ENCODE data around the gene CDCA7.
"Not testable (repeated sequence)": the region's sequence is repeated elsewhere in the genome, so short reads cannot be mapped to it uniquely, and the experiment has no call there.

CDCA7 gene

DNA sequence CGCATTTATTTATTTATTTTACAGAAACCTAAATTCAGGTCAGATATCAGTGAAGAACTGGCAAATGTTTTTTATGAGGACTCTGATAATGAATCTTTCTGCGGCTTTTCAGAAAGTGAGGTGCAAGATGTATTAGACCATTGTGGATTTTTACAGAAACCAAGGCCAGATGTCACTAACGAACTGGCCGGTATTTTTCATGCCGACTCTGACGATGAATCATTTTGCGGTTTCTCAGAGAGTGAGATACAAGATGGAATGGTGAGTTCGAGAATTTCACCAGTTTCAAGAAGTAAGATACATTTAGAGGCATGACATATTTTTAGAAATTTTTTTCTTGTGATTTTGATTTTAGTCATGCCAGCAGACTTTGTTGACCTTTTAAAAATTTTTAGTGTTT is 4.6 kb downstream of the CDCA7 start:
- no peak overlapping the region for H3K4me3 ChIP-seq (ENCODE audit: low read depth, low read length)
- no peak for TF ChIP-seq CTCF (IDR thresholded peaks at IDR 0.05; ENCODE audit: low read depth, low read length)

GRCh38 chr2:173370198-173370597 is 15.5 kb downstream of the CDCA7 start:
- TF ChIP-seq CTCF (IDR thresholded peaks at IDR 0.05; ENCODE audit: low read depth, low read length) = no peak
- no peak overlapping the region for H3K4me3 ChIP-seq (ENCODE audit: low read depth, low read length)

DNA sequence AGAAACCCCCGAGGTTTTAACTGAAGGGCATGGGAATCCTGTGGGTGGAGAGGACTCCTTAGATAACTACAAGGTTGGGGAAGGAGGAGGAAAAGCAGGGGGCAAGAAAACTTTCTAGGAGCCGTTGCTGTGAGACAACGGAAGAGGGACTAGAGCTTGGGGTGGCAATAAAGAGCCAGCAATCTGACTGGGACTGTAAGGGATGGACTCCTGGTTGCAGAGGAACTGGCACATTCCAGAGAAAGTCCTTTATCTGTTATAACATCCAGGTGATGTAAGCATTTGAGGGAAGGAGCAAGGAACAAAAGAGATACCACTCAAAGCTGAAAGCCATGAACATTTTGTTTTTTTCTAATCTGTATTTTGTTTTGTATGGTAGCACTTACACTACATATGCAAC is 16.4 kb downstream of the CDCA7 start:
- no peak for TF ChIP-seq CTCF (IDR thresholded peaks at IDR 0.05; ENCODE audit: low read depth, low read length)
- H3K4me3 ChIP-seq (ENCODE audit: low read depth, low read length) = no peak overlapping the region

DNA sequence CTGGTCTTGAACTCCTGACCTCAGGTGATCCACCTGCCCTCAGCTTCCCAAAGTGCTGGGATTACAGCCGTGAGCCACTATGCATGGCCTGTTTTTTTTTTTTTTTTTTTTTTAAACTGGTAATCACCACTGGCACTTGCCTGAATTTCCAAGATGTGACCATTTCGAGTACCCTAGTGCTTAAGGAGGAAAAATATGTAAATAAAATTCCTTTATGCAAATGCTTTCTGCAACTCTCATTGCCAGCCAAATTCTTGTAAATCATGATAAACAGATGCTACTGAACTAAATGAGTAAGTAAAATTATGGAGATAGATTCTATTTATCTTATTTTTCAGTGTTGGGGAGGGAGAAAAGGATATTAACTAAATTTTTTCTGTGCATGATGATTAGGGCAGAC is 18.6 kb downstream of the CDCA7 start:
- no peak for TF ChIP-seq CTCF (IDR thresholded peaks at IDR 0.05; ENCODE audit: low read depth, low read length)
- H3K4me3 ChIP-seq (ENCODE audit: low read depth, low read length) = no peak overlapping the region

DNA sequence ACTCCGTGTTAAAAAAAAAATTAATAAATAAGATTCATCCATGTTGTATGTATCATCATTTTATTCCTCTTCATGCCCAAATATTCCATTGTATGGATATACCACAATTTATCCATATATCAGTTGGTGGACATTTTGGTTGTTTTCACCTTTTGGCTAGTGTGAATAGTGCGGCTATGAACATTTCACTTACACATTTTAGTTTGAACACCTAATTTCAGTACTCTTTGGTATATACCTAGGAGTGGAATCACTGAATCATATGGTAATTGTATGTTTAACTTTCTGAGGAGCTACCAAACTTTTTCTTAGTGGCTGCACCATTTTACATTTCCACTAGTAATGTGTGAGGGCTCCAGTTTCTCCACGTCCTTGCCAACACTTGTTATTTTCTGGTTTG is 20.0 kb downstream of the CDCA7 start:
- TF ChIP-seq CTCF (IDR thresholded peaks at IDR 0.05; ENCODE audit: low read depth, low read length) = no peak
- no peak overlapping the region for H3K4me3 ChIP-seq (ENCODE audit: low read depth, low read length)

- not testable (repeated sequence) for H3K4me3 ChIP-seq (ENCODE audit: low read depth, low read length)
These were observed 30.9 kb downstream of the CDCA7 start for GRCh38 chr2:173385534-173385933.

DNA sequence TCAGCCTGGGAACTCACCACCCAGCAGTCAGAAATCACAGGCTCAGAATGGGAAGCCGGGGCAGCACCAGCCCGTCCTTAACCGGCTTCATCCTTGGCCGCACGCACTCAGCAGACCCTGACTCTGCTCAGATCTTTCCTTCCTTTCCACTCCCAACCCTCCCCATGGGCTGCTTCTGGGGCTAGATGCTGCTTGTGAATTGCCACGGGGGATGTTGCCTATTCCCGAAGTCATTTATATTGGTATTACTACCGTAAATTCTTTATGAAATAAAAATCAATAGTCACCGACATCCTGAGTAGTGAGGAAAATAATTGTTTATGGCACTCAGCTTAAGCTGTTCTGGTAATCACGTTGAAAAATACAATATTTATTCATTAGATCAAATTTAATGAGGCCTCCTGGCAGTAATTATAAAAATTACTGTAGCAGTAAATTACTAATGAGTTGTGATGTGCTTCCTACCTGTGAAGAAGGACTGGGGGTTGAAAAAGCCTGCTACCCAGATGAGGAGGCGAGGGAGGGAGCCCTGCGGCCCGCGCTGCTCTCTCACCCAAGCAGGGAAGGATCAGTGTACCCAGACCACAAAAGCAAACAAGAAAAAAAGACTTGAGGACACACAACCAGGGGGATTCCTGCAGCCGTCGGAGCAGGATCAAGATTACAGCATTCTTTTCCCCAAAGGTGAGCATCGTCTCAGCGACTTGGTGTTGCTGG is 31.5 kb downstream of the CDCA7 start:
- H3K4me3 ChIP-seq (ENCODE audit: low read depth, low read length) = no peak overlapping the region
- no peak for TF ChIP-seq CTCF (IDR thresholded peaks at IDR 0.05; ENCODE audit: low read depth, low read length)

DNA sequence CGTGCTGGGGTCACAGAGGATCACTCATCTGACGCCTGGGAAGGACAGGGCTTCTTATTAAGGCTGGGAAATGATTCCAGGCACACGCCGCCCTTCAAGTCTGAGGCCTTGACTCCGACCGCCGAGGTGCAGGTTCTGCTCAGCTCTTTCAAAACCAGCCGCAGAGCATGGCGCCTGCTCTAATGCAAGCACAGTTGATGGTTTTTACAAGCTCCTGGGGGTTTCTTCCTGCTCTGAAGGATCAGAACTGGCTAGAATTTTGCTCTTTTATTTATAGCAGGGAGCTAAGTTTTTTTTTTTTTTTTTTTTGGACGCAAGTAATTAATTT is 32.0 kb downstream of the CDCA7 start:
- no peak overlapping the region for H3K4me3 ChIP-seq (ENCODE audit: low read depth, low read length)
- no peak for TF ChIP-seq CTCF (IDR thresholded peaks at IDR 0.05; ENCODE audit: low read depth, low read length)

Data from WI38 (cell line).